Stimulated activated CD8-positive, alpha-beta memory T cell treated with anti-CD3 and anti-CD28 coated beads, Interleukin-2, amount 100 ng/mL, for 1 hour (primary cell): ENCODE data around the gene LMF2.
A peak's percentile ranks its signal among the peaks of the same experiment; 100 is the strongest.
"Not testable (repeated sequence)": the region's sequence is repeated elsewhere in the genome, so short reads cannot be mapped to it uniquely, and the experiment has no call there.

Experiments
- DNase-seq, 2 donors: peaks; one replicate each; pipeline ENCODE4 v3.0.0-alpha.2; 2020; ENCODE audit warnings: low read depth in 2 of 2

The LMF2 gene

DNA sequence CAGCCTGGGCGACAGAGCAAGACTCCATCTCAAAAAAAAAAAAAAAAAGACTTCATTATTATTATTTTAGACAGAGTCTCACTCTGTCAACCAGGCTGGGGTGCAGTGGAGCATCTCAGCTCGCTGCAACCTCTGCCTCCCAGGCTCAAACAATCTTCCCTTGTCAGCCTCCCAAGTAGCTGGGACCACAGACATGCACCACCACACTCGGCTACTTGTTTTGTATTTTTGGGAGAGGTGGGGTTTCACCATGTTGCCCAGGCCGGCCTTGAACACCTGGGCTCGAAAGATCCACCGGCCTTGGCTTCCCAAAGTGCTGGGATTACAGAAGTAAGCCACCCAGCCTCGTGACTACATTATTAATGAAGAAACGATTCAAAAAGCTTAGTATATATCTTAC, 27.6 kb upstream of the LMF2 start:
- DNase-seq: no peak

DNA sequence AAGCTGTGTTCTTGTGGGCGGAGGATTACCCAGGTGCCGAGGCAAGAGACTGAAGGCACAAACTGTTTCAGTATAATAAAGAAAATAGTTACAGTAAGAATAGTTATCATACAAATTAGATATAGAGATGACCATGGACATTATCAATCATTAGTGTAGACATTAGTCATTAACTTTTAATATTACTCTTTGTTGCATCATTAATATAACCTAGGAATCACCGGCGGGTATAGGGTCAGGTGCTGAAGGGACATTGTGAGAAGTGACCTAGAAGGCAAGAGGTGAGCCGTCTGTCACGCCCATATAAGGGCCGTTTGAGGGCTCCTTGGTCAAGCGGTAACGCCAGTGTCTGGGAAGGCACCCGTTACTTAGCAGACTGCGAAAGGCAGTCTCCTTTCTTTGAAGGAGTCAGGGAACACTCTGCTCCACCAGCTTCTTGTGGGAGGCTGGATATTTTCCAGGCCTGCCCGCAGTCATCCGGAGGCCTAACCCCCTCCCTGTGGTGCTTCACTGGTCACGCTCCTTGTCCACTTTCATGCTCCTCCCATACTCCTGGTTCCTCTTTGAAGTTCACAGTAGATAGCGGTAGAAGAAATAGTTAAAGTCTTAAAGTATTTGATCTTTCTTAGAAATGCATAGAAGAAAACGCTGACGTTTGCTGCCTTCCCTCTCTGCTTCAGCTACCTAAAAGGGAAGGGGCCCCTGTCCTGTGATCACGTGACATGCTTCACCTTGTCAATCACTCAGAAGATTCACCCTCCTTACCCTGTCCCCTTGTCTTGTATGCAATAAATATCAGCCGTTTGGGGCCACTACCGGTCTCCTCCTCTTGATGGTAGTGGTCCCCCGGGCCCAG, 26.6 kb upstream of the LMF2 start:
- DNase-seq: not testable (repeated sequence)

DNA sequence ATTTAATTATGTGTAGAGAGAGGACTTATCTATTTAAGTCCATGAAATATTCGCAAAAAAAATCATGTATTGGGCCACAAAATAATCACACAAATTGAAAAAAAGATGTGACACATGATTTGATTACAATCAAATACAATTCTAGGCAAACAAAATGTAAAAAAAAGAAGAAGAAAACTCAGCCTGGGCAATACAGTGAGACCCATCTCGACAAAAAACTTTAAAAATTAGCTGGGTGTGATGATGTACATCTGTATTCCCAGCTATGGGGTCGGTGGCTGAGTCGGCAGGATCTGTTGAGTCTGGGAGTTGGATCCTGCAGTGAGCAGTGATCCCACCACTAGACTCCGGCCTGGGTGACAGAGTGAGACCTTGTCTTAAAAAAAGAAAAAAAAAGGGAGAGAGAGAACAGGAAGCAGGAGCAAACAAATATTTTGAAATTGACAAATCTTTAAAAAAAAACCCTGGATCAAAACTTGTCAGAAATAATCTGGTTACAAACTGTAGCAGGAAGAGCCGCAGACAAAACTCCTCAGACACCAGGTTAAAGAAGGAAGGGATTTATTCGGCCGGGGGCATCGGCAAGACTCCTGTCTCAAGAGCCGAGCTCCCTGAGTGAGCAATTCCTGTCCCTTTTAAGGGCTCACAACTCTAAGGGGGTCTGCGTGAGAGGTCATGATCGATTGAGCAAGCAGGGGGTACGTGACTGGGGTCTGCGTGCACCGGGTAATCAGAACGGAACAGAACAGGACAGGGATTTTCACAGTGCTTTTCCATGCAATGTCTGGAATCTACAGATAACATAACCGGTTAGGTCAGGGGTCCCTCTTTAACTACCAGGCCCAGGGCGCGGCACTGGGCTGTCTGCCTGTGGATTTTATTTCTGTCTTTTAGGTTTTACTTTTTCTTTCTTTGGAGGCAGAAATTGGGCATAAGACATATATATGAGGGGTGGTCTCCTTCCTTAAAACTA, 25.6 kb upstream of the LMF2 start:
- no peak for DNase-seq

DNA sequence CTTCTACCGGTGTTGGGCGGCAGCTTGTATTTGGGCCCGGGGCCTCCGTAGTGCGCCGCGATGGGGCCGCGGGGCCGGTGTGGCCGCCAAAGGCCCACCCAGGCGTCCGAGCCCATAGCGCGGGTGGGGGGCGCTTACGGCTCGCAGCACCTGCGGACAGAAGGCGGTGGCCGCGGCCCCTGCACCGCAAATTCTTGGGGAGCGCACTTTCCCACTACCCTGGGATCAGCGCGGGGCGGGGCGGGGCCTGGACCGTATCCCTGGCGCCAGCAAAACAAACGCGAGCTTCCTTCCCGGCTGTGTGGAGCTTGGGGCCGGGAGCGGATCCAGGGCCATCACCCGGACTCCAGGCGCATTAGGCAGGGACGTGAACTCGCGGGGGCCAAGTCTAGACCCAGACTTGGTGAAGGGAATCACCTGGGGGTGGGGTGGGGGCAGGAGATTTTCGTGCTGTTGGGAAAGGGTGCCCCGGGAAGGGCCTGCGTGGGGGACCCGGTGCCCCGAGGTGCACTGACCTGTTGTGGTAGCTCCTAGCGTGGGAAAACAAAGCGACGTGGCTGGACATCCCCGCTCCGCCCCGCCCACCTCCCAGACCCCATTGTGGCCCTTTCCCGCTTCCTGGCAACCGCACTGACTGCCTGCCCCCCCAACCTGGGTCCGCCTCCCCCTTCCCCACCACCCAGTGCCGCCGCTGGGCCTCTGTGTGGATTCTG, 24.6 kb upstream of the LMF2 start:
- no peak for DNase-seq

GRCh38 chr22:50531546-50531961, 24.1 kb upstream of the LMF2 start:
- no peak for DNase-seq

DNA sequence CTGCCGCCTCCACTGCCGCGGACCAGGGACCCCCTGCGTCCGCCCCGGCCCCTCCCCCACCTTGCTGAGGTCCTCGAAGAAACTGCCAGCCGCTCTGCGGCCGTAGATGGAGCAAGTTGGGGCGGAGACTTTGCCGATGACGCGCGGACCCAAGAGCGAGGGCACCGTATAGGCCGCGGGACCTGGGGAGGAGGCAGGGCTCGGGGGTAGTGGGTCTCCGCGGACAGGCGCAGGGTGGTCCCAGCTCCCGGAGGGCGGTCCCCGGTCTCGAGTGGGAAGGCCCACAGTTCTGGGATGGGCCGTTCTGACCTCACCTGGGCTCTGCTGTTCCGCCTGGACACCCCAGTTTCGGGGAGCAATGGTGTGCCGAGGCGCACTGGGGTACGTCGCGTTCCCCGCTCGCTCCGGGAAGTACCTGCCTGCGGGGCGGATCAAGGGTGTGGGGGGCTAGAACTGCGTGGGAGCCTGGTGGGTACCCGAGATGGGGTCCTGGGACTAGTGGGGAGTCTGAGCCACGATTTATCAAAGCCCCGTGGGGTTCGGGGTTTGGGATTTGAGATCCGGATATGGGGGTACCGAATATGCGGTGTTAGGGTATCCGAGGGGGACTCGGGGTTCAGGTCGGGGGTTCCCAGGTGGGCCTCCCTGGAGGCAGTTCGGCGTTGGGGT, 23.5 kb upstream of the LMF2 start:
- peak; percentile 52 to 70 for DNase-seq

GRCh38 chr22:50530580-50530876, 23.0 kb upstream of the LMF2 start:
- no peak for DNase-seq

- DNase-seq: no peak
Measured at GRCh38 chr22:50529897-50530579, 22.5 kb upstream of the LMF2 start, which contains the start of gene TYMP. Gene TYMP, minus strand, starts transcription at chr22:50530012. Its CDS starts 303 bp downstream, at chr22:50529709.

DNA sequence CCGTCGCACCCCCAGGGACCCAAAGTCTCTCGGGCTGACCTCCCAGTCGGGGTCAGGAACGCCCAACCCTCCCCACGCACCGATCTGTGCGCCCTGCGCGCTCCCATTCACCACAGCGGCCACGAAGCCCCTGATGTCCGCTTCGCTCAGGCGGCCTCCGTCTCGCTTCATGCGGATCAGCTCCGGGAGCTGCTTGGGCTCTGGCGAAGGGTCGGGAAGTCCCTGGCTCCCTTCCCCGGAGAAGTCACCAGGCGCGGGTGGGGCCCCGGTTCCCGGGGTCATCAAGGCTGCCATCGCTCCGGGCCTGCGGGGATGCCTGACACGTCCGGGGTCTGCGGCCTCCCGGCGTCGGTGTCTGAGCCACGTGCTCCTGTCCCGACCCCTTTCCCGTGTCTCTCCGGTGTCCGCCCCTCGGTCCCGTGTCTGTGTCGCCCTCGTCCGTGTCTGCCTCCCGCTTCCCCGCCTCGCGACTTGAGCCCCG, 22.0 kb upstream of the LMF2 start:
- no peak for DNase-seq

- no peak for DNase-seq
Measured at GRCh38 chr22:50528682-50529415, 21.3 kb upstream of the LMF2 start.

- DNase-seq: no peak
Measured at GRCh38 chr22:50527921-50528681, 20.6 kb upstream of the LMF2 start.

DNA sequence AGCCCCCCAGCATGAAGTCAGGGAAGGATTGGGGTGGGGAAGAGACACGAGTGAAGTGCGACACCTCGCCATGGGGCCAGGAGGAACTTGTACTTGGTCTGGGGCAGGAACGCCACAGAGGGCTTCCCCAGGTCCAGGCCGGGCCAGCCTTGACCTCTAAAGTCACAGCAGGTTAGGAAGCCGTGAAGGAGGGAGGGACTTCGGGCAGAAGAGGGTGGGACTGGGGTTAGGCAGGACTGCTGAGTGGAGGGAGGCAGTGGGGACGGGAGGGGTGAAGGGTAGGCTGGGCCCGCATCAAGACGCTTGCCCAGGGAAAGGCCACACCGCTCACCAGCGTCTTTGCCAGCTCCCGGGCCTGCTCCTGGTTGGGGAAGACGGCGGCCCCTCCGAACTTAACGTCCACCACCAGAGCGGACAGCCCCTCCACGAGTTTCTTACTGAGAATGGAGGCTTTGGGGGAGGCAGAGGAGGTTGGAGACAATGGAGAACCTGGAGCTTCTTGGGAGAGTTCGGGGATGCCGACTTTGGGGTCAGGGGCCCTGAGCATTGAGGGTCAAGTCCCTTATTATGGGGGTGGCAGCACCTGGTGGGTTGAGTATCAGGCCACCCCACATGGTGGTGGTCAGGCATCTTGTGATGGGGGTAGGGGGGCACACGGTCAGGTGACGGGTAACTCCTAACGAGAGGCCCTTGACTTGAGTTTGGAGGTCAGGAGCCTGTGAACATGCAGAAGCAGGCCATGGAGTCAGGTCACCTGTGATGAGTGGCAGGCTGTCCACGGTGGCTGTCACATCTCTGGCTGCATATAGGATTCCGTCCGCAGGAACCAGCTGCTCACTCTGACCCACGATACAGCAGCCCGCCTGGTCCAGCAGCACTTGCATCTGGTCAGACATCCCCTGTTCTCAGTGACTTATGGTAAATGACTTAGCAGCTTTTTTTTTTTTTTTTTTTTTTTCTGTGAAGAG, 19.6 kb upstream of the LMF2 start:
- no peak for DNase-seq

GRCh38 chr22:50526108-50526833, 18.8 kb upstream of the LMF2 start:
- DNase-seq: peak; percentile 58 to 69

DNA sequence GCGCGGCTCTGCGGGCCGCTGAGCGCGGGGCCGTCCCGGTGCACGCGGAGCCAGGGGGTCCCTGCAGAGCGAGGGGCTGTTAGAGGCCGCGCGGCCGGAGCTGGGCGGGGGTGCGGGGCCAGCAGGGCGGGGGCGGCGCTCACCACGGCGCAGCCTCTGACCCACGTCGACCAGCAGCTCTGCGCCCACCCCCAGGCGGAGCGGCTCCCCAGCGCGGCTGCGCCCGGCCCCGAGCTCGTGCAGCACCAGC, 18.3 kb upstream of the LMF2 start:
- no peak for DNase-seq

- peak; percentile 94 to 96 for DNase-seq
Measured at GRCh38 chr22:50525104-50525857, 17.8 kb upstream of the LMF2 start, which contains the start of gene SCO2. Gene SCO2, minus strand, starts transcription at chr22:50525598. Its CDS starts 1,187 bp downstream, at chr22:50524411.

GRCh38 chr22:50524676-50525103, 17.2 kb upstream of the LMF2 start:
- DNase-seq: no peak
